Naive B cell (primary cell): Measurements from ENCODE around the gene RPS5. TPM values are rescaled to one million over a fixed set of nuclear protein-coding genes. Genes with fewer than 3 reads are reported as not detected.

ENCODE experiments used
- ATAC-seq, 2 donors: fragments of 150-1000 bp; cut with Tn5 transposase; 2 replicates each; pipeline ENCODE4 v1.10.0; 2021; ENCODE audit warnings: low read depth in 2 of 2, mild to moderate bottlenecking in 2 of 2, moderate library complexity in 2 of 2
- DNase-seq: peaks from one replicate; pipeline ENCODE4 v3.0.0; 2022
- H3K27ac Mint-ChIP-seq, 6 donors: one replicate each; pipeline ENCODE4 v1.8.0; 2020 to 2022; ENCODE audit warnings: mild to moderate bottlenecking in 6 of 6, mixed read lengths in 6 of 6, moderate library complexity in 5 of 6, inconsistent platforms in 2 of 6
- H3K27me3 Mint-ChIP-seq, 3 donors: one replicate each; pipeline ENCODE4 v1.8.0; 2021 to 2022; ENCODE audit warnings: mixed read lengths in 3 of 3, mild to moderate bottlenecking in 1 of 3
- H3K36me3 Mint-ChIP-seq, 2 donors: one replicate each; pipeline ENCODE4 v1.8.0; 2020 to 2022; ENCODE audit warnings: mixed read lengths in 2 of 2, inconsistent platforms in 1 of 2, mild to moderate bottlenecking in 1 of 2
- H3K4me1 Mint-ChIP-seq, 3 donors: one replicate each; pipeline ENCODE4 v1.8.0; 2020 to 2022; ENCODE audit warnings: mixed read lengths in 3 of 3, inconsistent platforms in 1 of 3, mild to moderate bottlenecking in 1 of 3, moderate library complexity in 1 of 3
- H3K4me3 Mint-ChIP-seq, 8 donors: one replicate each; pipeline ENCODE4 v1.8.0; 2020 to 2022; ENCODE audit warnings: mild to moderate bottlenecking in 8 of 8, mixed read lengths in 8 of 8, moderate library complexity in 8 of 8, inconsistent platforms in 2 of 8
- H3K9me3 Mint-ChIP-seq, 7 donors: one replicate each; pipeline ENCODE4 v1.8.0; 2020 to 2022; ENCODE audit warnings: mixed read lengths in 7 of 7, mild to moderate bottlenecking in 5 of 7, inconsistent platforms in 2 of 7, moderate library complexity in 1 of 7
- polyA plus RNA-seq, 6 donors: library from polyadenylated mRNA; unstranded; fragments of 300-500 nt; fragmentation: Illumina TruSeq; gene quantifications; one replicate each; pipeline ENCODE4 v1.2.3, GENCODE V29; 2021; ENCODE audit warnings: low read depth in 6 of 6

Gene RPS5
- polyA plus RNA-seq, 6 donors from 2014 or later = 1,545 to 2,332 (median 1,783) TPM

DNA sequence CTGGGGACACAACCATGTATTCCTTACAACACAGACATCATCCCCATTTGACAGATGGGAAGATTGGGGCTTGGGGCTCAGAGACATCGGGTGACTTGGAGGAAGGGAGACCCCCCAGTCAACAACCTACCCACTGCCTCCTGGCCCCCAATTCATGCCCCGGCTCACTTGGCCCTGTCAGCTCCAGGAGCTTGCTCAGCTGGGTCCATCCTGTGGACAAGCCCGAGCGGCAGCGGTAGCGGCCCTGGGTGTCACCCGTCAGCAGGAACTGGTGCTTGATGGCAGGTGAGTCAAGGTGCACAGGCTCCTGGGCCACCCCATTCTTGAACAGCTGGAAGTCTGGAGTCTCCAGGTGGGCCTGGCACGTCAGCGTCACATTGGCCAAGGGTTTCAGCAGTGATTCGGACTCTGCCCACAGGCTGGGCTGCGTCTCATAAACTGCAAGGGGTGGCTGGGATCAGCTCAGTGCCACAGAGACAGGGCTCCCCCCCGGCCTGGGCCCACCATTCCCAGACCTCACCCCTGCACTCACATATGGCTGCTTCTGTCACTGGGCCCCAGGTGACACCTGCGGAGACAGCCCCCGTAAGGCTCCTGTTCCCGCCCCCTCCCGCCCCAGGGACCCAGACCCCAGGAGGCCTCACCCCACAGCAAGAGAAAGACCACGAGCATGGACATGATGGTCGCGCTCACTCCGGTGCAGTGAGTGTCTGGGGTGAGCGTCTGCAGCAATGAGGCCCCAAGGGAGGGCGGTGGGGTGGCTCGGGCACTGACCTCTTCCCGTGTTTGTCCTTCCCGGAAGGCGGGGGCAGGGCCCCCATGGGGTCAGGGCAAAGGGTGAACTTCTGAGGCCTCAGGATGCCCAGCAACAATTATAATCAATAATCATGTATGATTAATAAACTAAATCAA lies 34.1 kb upstream of the RPS5 start, which contains the start of gene A1BG:
Gene A1BG, minus strand, starts transcription at position 733 of the 912 bp plus-strand sequence. Its CDS starts 55 bp downstream, at position 678.
- Mint-ChIP-seq H3K9me3 (no peaks in the 10 kb centered on the region), H3K27ac (no peak within 1 kb of the TSS), H3K4me3 (peak within 1 kb of the TSS in 2 of 8 donors; percentile 38 to 71), H3K4me1 (peaks cover 12 to 36% (median 26%) of the 10 kb centered on the region in 3 donors), H3K27me3 (peaks cover 0 to 3% (median 0%) of the 10 kb centered on the region in 3 donors), H3K36me3 (peaks cover 0 to 8% of the 10 kb centered on the region in 2 donors)
- ATAC-seq (no peak), DNase-seq (no peak)

DNA sequence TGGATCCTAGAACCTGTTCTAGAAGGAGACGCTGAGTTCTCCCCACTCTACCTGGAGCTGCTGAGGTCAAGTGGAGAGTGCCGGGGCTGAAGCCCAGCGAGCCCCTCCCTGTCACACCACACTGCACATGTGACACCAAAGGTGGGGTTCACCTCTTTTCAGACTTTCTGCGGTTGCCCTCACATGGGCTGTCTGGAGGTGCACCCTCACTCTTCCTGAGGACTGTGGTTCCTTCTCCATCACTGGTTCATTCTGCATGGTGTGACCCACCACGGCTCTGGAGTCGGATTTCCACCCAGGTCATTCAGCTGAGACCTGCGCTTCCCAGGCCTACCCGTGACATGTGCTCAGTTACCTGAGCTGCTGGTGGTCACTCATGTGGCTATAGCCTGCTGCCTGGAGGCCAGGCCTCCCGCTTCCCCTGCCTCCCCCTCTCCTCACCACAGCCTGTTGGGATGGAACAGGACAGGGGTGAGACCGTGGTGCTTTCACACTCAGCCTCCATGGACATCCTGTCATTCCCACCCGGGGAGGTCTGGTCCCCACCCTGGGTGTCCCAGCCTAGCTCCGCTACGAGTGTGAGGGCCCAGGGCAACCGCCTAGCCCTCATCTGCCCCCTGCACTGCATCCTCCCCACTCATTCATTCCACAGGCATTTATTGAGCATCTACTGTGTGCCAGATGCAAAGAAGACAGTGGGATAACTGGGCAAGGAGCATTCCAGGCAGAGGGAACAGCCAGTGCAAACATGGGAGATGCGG lies 33.2 kb upstream of the RPS5 start:
- ATAC-seq (no peak), DNase-seq (no peak)
- no peaks in the 10 kb centered on the region for H3K9me3 Mint-ChIP-seq
- peaks cover 12 to 36% (median 19%) of the 10 kb centered on the region in 3 donors for H3K4me1 Mint-ChIP-seq
- H3K4me3 Mint-ChIP-seq = peak overlapping the region in 1 of 8 donors; percentile 38
- no peak overlapping the region for H3K27ac Mint-ChIP-seq
- H3K27me3 Mint-ChIP-seq = peaks cover 0 to 4% (median 0%) of the 10 kb centered on the region in 3 donors
- peaks cover 0 to 8% of the 10 kb centered on the region in 2 donors for H3K36me3 Mint-ChIP-seq

DNA sequence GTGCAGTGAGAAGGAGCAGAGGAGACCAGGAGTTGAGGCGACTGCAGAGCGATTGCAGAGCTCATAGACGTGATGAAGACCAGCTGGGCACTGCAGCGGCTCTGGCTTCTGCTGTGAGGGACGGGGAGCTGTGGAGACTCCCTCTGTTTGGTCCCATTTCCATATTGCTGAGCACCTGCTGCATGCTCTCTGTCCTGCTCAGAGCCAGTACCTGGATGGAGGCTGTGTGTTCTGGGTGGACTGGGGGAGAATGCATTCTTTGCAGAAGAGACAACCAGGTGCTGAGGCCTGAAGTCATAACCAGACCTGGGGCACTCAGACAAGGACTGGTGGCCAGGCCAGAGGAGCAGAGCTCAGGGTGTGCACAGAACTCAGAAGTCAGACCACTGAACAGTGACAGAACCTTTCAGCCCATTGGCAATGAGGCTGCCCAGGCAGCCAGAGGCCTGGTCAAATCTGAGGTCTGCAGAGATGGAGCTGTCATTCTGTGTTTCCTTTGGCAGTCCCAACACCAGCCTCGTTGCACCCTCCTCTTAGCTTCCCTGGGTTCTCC lies 32.5 kb upstream of the RPS5 start:
- H3K36me3 Mint-ChIP-seq = peaks cover 0 to 5% of the 10 kb centered on the region in 2 donors
- H3K27ac Mint-ChIP-seq = no peak overlapping the region
- peaks cover 0 to 4% (median 0%) of the 10 kb centered on the region in 3 donors for H3K27me3 Mint-ChIP-seq
- peak overlapping the region in 1 of 8 donors; percentile 37 for H3K4me3 Mint-ChIP-seq
- no peaks in the 10 kb centered on the region for H3K9me3 Mint-ChIP-seq
- ATAC-seq (no peak), DNase-seq (no peak)
- H3K4me1 Mint-ChIP-seq = peaks cover 9 to 32% (median 16%) of the 10 kb centered on the region in 3 donors

DNA sequence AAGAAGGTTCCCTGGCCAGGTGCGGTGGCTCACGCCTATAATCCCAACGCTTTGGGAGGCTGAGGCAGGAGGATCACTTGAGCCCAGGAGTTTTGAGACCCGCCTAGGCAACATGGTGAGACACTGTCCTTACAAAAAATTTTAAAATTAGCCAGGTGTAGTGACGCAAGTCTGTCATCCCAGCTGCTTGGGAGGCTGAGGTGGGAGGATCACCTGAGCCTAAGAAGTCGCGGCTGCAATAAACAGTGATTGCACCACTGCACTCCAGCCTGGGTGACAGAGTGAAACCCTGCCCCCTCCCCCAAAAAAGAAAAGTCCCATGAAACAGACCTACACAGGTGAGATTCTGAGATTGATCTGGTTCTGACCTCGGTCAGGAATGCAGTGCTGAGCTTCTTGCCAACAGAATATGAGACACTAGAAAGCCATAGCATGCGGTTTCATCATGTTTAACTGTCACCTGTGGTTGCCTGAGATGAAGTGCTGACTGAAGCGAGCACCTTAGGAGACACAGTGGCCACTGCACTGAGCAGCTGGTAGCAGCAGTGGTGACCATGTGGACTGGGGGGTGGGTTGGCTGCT lies 31.8 kb upstream of the RPS5 start:
- peak overlapping the region; percentile 34 to 87 (median 52) for H3K4me3 Mint-ChIP-seq
- H3K27ac Mint-ChIP-seq = peak overlapping the region in 1 of 6 donors; percentile 39
- H3K36me3 Mint-ChIP-seq = no peaks in the 10 kb centered on the region
- H3K9me3 Mint-ChIP-seq = no peaks in the 10 kb centered on the region
- ATAC-seq (no peak), DNase-seq (no peak)
- H3K27me3 Mint-ChIP-seq = peaks cover 0 to 4% (median 0%) of the 10 kb centered on the region in 3 donors
- peaks cover 6 to 27% (median 13%) of the 10 kb centered on the region in 3 donors for H3K4me1 Mint-ChIP-seq

DNA sequence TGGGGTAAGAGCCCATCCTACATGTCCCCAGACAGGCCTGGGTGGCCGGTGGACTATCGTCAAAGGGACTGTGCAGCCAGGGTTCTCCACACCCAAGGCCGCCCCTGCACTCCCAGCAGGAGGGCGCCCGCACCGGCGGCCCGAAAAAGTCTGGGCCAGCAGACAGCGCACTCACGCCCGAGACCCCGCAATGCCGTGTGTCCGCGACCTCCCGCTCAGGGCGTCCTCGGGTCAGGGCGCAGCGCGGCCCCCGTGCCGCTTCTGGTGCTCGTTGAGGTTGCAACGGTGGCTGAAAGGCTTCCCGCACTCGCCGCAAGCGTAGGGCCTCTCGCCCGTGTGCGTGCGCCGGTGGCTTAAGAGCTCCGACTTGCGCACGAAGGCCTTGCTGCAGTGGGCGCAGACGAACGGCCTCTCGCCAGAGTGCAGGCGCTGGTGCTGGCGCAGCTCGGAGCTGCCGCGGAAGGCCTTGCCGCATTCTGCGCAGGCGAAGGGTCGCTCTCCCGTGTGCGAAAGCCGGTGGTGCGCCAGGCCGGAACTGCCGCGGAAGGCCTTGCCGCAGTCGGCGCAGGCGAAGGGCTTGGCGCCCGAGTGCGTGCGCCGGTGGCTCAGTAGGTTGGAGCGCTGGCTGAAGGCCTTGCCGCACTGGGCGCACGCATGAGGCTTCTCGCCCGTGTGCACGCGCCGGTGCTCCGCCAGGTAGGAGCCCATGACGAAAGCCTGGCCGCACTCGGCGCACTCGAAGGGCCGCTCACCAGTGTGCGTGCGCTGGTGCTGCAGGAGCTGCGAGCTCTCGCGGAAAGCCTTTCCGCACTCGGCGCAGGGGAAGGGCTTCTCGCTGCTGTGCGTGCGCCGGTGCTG lies 30.9 kb upstream of the RPS5 start:
- H3K4me3 Mint-ChIP-seq = peak overlapping the region; percentile 21 to 78 (median 62)
- H3K9me3 Mint-ChIP-seq = no peaks in the 10 kb centered on the region
- DNase-seq (no peak), ATAC-seq (peak; percentile 71 to 73)
- H3K4me1 Mint-ChIP-seq = peaks cover 6 to 21% (median 15%) of the 10 kb centered on the region in 3 donors
- no peak overlapping the region for H3K27ac Mint-ChIP-seq
- H3K36me3 Mint-ChIP-seq = no peaks in the 10 kb centered on the region
- H3K27me3 Mint-ChIP-seq = peaks cover 0 to 4% (median 0%) of the 10 kb centered on the region in 3 donors

DNA sequence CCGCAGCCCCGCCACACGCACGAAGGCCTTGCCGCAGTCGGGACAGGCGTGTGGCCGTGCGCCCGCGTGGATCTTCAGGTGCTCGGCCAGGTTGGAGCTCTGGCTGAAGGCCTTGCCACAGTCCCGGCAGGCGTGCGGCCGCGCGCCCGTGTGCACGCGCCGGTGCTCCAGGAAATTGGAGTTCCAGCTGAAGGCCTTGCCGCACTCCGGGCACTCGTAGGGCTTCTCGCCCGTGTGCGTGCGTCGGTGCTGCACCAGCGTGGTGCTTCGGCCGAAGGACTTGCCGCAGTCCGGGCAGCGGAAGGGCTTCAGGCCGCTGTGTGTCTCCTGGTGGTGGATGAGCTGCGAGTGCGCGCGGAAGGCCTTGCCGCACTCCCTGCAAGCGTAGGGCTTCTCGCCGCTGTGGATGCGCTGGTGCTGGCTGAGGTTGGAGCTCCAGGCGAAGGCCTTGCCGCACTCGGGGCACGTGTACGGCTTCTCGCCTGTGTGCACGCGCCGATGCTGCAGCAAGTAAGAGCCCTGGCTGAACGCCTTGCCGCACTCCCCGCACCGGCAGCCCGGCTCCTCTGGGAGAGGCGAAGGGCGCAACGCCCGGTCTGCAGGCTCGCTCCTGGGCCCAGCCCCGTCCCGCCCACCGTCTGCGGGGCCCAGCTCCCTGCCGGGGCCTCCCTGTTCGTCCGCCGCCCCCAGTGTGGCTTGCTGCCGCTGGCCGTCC lies 30.1 kb upstream of the RPS5 start:
- Mint-ChIP-seq H3K27ac (no peak overlapping the region), H3K36me3 (no peaks in the 10 kb centered on the region), H3K4me3 (peak overlapping the region; percentile 27 to 78 (median 62)), H3K27me3 (peaks cover 0 to 4% (median 0%) of the 10 kb centered on the region in 3 donors), H3K9me3 (no peaks in the 10 kb centered on the region), H3K4me1 (peaks cover 9 to 21% (median 18%) of the 10 kb centered on the region in 3 donors)
- ATAC-seq = peak in 1 of 2 donors; percentile 2
- DNase-seq = no peak

DNA sequence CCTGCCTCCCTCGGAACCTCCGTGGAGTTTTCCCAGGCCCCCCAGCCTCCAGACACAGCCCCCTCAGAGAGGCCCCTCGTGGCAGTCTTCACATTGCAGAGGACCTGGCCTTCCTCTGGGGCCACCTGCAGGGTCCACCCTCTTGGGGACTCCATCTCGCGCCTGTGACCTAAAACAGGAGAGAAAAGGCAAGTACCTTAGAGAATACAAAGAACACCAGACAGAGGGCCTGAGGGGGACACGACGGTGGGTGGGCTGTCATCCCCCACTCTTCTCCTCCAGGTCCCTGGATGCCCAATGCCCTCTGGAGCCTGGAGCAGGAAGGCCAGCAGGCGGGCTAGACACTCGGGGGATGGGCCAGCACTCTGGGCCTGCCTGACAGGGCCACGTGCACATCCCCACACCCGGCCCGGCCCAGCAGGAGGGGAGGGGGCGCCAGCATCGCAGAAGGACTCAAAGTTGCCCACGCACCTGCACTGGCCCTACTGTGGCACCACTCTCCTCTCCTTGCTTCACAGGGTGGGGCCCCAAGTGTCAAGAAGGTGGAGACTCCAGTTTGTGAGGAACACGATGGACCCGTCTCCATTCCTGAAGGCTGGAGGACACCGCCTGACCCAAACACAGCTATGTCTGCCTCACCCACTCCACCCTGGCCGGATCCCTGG lies 29.5 kb upstream of the RPS5 start:
- DNase-seq (no peak), ATAC-seq (no peak)
- H3K36me3 Mint-ChIP-seq = no peaks in the 10 kb centered on the region
- no peaks in the 10 kb centered on the region for H3K9me3 Mint-ChIP-seq
- peaks cover 7 to 18% (median 14%) of the 10 kb centered on the region in 3 donors for H3K4me1 Mint-ChIP-seq
- no peak overlapping the region for H3K27ac Mint-ChIP-seq
- peaks cover 0 to 4% (median 0%) of the 10 kb centered on the region in 3 donors for H3K27me3 Mint-ChIP-seq
- peak overlapping the region in 7 of 8 donors; percentile 16 to 51 (median 32) for H3K4me3 Mint-ChIP-seq

DNA sequence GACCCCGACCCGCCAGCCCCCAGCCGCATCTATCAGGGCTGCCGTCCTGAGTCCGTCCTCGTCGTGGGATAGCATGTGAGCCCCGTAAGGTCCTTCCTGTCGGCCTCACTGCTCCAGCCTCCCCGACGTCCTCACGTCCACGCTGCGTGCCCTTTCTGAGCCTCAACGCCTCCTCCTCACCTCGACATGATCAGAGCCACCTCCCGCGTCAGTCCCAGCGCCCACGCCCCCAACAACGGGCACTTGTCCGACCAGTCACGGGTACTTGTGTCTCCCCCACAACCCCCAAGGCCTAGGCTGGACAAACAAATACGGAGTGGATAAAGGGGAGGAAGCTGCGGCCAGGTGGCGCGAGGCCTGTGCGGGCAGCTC lies 25.2 kb upstream of the RPS5 start:
- H3K27me3 Mint-ChIP-seq = peaks cover 0 to 4% (median 0%) of the 10 kb centered on the region in 3 donors
- H3K4me1 Mint-ChIP-seq = peaks cover 15 to 37% (median 18%) of the 10 kb centered on the region in 3 donors
- ATAC-seq (no peak), DNase-seq (no peak)
- no peaks in the 10 kb centered on the region for H3K36me3 Mint-ChIP-seq
- H3K4me3 Mint-ChIP-seq = peak overlapping the region; percentile 91 to 97 (median 95)
- peak overlapping the region; percentile 90 to 98 (median 96) for H3K27ac Mint-ChIP-seq
- no peaks in the 10 kb centered on the region for H3K9me3 Mint-ChIP-seq

DNA sequence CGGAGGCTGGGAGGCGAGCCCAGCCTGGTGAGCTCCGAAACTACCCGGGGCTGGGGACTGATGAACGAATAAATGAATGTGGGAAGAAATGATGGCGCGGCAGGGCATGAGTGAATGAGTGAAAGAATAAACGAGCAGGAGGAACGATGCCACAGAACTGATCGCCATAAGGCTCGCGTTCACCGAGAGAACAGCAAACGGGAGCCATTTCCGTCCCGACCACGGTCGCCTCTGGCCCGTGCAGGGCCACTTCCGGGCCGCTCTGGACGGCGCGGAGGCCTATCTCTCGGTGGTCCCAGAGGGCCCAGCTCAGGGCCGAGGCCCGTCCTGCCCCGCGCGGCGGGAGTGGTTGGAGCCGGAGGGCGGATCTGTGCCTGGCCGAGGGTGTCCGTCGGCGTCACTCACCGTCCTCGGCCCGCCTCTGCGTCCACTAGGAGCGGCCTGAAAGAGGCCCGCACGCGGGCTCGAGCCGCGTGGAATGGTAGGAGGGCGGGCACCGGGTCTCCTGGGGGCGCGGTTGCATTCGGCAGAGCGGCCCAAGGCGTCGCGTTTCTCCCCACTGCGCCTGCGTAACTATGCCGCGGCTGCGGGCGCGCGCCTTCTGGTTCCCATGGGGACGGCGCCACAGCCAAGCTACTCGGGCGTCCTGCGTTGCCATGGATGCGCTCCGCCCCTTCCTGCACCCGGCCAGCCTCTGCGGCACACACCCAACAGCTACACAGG lies 24.6 kb upstream of the RPS5 start, which contains the start of gene ZNF497:
Gene ZNF497, minus strand, starts transcription at position 480 of the 723 bp plus-strand sequence. CDS start 5,116 bp downstream, outside the sequence.
- Mint-ChIP-seq H3K36me3 (no peaks in the 10 kb centered on the region), H3K27ac (peak within 1 kb of the TSS; percentile 91 to 98 (median 96)), H3K27me3 (peaks cover 0 to 4% (median 0%) of the 10 kb centered on the region in 3 donors), H3K4me1 (peaks cover 15 to 35% (median 18%) of the 10 kb centered on the region in 3 donors), H3K4me3 (peak within 1 kb of the TSS; percentile 91 to 97 (median 95)), H3K9me3 (no peaks in the 10 kb centered on the region)
- DNase-seq (peak; percentile 97), ATAC-seq (peak; percentile 82)

DNA sequence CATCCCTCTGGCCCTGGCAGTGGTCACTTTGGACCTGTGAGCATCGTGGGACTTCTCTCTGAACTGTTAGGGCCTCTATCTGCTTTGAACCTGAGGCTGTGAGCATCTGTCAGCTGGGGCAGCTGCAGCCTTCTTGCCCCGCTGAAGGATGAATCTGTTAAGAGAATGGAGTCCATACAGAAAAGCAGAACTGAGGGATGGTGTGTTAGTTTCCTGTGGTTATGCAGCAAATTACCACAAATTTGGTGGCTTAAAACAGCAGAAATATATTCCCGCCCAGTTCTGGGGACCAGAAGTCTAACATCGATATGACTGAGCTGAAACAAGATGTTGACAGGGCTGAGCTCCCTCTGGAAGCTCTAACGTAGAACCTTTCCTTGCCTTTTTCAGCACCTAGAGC lies 22.9 kb upstream of the RPS5 start:
- H3K27ac Mint-ChIP-seq = peak overlapping the region in 5 of 6 donors; percentile 28 to 86 (median 38)
- H3K36me3 Mint-ChIP-seq = no peaks in the 10 kb centered on the region
- H3K9me3 Mint-ChIP-seq = no peaks in the 10 kb centered on the region
- peaks cover 15 to 34% (median 18%) of the 10 kb centered on the region in 3 donors for H3K4me1 Mint-ChIP-seq
- H3K4me3 Mint-ChIP-seq = peak overlapping the region; percentile 46 to 87 (median 75)
- no peak for ATAC-seq
- no peaks in the 10 kb centered on the region for H3K27me3 Mint-ChIP-seq
- DNase-seq = peak; percentile 43
